ENCODE data around the gene UTF1. TPM values are rescaled to one million over a fixed set of nuclear protein-coding genes. Genes with fewer than 3 reads are reported as not detected.
A peak's percentile ranks its signal among the peaks of the same experiment; 100 is the strongest.

Gene UTF1
- total RNA-seq, 1 donor from 2014 or later = not detected

DNA sequence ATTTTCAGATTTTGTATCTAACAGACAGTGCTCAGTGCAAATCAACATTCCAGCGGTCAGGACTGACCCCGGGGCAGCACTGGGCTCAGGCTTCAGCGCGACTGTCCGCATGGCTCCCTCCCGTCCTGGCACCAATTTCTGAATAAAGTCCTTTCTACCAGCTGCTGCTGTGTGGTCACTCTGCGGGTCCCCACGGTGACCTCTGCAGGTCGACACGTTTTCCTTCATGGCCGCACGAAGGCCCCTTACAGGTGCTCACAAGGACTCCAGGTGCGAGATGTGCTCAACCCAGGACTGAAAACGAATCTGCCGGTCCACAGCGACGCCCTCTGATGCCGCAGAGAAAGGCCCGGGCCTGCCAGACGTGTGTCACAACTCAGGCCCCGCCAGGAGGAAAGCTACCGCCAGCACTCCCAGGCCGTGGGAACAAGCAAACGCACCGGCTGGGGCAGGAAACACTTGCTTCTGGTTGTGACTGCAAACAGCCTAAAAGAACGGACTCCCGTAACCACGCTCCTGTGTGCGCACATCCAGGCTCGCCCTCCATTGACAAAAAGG lies 3.7 kb upstream of the UTF1 start:
- no peak for DNase-seq (ENCODE audit: low spot score in 2 of 2, unreplicated experiment in 2 of 2)
- H3K9me3 Mint-ChIP-seq = no peaks in the 10 kb centered on the region
- peaks cover 69% of the 10 kb centered on the region for H3K27me3 Mint-ChIP-seq (ENCODE audit: low read depth)
- H3K4me1 Mint-ChIP-seq = peaks cover 18% of the 10 kb centered on the region
- no peak overlapping the region for H3K27ac Mint-ChIP-seq
- no peak overlapping the region for H3K4me3 Mint-ChIP-seq
- no peaks in the 10 kb centered on the region for H3K36me3 Mint-ChIP-seq
- TF ChIP-seq, protein P1, sequence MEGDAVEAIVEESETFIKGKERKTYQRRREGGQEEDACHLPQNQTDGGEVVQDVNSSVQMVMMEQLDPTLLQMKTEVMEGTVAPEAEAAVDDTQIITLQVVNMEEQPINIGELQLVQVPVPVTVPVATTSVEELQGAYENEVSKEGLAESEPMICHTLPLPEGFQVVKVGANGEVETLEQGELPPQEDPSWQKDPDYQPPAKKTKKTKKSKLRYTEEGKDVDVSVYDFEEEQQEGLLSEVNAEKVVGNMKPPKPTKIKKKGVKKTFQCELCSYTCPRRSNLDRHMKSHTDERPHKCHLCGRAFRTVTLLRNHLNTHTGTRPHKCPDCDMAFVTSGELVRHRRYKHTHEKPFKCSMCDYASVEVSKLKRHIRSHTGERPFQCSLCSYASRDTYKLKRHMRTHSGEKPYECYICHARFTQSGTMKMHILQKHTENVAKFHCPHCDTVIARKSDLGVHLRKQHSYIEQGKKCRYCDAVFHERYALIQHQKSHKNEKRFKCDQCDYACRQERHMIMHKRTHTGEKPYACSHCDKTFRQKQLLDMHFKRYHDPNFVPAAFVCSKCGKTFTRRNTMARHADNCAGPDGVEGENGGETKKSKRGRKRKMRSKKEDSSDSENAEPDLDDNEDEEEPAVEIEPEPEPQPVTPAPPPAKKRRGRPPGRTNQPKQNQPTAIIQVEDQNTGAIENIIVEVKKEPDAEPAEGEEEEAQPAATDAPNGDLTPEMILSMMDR (IDR thresholded peaks at IDR 0.05; ENCODE audit: unreplicated experiment) = no peak

DNA sequence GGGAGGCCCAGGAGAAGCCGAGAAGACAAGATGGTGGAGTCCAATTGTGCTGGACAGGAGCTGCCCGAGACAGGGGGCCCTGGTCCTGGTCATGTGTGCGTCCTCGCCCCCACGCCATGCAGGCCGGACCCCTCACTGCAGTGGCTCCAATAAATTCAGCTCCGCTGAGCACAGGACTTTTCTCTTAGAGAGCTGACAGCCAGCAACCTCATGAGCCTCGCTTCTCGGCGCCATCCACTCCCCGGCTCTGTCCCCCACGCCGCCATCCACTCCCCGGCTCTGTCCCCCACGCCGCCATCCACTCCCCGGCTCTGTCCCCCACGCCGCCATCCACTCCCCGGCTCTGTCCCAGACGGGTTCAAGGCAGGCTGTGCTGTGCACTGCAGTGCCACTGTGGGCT lies 2.8 kb upstream of the UTF1 start:
- Mint-ChIP-seq H3K4me1 (peaks cover 20% of the 10 kb centered on the region), H3K27ac (no peak overlapping the region), H3K36me3 (no peaks in the 10 kb centered on the region), H3K9me3 (no peaks in the 10 kb centered on the region), H3K27me3 (ENCODE audit: low read depth) (peaks cover 73% of the 10 kb centered on the region), H3K4me3 (no peak overlapping the region)
- DNase-seq (ENCODE audit: low spot score in 2 of 2, unreplicated experiment in 2 of 2) = no peak
- TF ChIP-seq, protein P1 (IDR thresholded peaks at IDR 0.05; ENCODE audit: unreplicated experiment) = no peak

DNA sequence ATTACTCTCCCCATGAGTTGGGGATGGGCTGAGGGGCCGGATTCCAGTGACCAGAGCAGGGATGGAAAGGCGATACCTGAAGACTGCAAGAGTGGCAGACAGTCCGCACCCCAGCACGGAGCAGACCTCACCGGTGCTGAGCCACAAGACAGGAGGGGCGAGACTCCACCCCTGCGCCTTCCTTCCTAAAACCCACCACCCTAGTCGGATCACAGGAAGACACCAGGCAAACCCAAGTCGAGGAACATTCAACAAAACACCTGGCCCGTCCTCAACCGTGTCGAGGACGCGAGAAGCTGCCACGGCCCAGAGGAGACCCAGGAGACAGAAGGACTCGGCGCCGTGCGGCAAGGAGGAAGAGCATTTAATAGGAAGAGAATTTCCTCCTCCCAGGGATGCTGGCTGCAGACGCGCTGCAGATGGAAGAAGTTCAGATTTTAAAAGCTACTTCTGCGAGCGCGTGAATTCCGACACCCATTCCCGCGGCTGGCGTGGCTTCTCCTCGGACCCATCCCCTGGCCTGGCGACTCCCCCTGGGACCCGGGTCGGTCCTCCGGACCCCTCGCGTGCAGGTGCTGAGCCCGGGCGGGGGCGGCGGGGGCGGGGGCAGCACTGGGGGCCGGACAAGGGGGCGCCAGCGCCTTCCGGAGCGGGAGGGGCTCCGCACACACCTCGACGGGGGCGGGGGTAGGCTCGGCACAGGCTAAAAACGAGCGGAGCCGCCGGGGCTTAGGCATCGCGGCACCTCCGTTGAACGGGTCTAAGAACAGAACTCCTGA lies 563 bp upstream of the UTF1 start:
- no peaks in the 10 kb centered on the region for H3K9me3 Mint-ChIP-seq
- DNase-seq (ENCODE audit: low spot score in 2 of 2, unreplicated experiment in 2 of 2) = no peak
- peaks cover 85% of the 10 kb centered on the region for H3K27me3 Mint-ChIP-seq (ENCODE audit: low read depth)
- H3K4me1 Mint-ChIP-seq = peaks cover 19% of the 10 kb centered on the region
- peak overlapping the region; percentile 39 for H3K4me3 Mint-ChIP-seq
- no peak overlapping the region for H3K27ac Mint-ChIP-seq
- no peaks in the 10 kb centered on the region for H3K36me3 Mint-ChIP-seq
- TF ChIP-seq, protein P1 (IDR thresholded peaks at IDR 0.05; ENCODE audit: unreplicated experiment) = no peak

DNA sequence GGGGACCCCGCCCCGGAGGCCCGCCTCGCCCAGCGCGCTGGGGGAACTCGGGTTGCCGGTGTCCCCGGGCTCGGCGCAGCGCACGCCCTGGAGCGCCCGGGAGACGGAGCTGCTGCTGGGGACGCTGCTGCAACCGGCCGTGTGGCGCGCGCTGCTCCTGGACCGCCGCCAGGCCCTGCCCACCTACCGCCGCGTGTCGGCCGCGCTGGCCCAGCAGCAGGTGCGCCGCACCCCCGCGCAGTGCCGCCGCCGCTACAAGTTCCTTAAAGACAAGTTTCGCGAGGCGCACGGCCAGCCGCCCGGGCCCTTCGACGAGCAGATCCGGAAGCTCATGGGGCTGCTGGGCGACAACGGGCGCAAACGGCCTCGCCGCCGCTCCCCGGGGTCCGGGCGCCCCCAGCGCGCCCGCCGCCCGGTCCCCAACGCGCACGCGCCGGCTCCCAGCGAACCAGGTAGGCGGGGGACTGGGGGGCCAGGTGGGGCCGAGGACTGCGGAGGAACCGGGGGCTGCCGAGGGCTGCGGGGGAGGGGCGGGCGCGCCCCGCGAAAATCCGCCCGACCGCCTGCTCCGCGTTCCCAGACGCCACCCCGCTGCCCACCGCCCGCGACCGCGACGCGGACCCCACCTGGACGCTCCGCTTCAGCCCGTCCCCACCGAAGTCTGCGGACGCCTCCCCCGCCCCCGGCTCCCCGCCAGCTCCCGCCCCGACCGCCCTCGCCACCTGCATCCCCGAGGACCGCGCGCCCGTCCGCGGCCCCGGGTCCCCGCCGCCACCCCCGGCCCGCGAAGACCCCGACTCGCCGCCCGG lies 574 bp downstream of the UTF1 start:
- Mint-ChIP-seq H3K27me3 (ENCODE audit: low read depth) (peaks cover 87% of the 10 kb centered on the region), H3K9me3 (no peaks in the 10 kb centered on the region), H3K27ac (no peak overlapping the region), H3K4me3 (no peak overlapping the region), H3K36me3 (no peaks in the 10 kb centered on the region), H3K4me1 (peaks cover 11% of the 10 kb centered on the region)
- TF ChIP-seq, protein P1 (IDR thresholded peaks at IDR 0.05; ENCODE audit: unreplicated experiment) = no peak
- peak in 1 of 2 experiments; percentile 74 for DNase-seq (ENCODE audit: low spot score in 2 of 2, unreplicated experiment in 2 of 2)

DNA sequence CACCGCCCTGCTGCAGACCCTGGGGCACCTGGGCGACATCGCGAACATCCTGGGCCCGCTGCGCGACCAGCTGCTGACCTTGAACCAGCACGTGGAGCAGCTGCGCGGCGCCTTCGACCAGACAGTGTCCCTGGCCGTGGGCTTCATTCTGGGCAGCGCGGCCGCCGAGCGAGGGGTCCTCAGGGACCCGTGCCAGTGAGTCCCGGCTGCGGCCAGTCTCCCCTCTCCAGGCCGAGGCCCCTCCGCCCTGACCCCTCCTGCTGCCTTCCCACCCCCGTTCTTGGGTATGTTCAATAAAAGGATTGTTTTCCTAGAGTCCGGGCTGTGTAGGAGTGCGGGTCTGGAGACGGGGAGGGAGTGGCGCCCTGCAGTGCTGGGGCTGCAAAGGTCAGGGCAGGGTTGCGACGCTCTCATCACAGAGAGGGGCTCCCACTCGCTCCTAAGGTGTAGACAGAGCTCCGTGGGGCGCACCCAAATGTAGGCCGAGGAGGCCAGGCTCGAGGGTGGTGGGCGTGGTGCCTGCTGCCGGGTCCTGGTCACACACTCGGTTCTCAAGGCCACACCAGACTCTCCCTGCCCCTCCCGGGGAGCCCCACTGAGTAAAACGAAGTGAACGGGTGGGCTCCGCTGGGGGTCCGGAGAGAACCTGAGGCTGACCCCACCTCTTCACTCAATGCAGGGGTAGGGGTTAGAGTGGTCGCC lies 1.4 kb downstream of the UTF1 start:
- Mint-ChIP-seq H3K27me3 (ENCODE audit: low read depth) (peaks cover 86% of the 10 kb centered on the region), H3K27ac (no peak overlapping the region), H3K36me3 (no peaks in the 10 kb centered on the region), H3K4me1 (peaks cover 14% of the 10 kb centered on the region), H3K9me3 (no peaks in the 10 kb centered on the region), H3K4me3 (peak overlapping the region; percentile 36)
- DNase-seq (ENCODE audit: low spot score in 2 of 2, unreplicated experiment in 2 of 2) = no peak
- TF ChIP-seq, protein P1 (IDR thresholded peaks at IDR 0.05; ENCODE audit: unreplicated experiment) = no peak

Measured in mesothelial cell of epicardium (in vitro differentiated cells).